Measurements from ENCODE around the gene HPSE.

DNA sequence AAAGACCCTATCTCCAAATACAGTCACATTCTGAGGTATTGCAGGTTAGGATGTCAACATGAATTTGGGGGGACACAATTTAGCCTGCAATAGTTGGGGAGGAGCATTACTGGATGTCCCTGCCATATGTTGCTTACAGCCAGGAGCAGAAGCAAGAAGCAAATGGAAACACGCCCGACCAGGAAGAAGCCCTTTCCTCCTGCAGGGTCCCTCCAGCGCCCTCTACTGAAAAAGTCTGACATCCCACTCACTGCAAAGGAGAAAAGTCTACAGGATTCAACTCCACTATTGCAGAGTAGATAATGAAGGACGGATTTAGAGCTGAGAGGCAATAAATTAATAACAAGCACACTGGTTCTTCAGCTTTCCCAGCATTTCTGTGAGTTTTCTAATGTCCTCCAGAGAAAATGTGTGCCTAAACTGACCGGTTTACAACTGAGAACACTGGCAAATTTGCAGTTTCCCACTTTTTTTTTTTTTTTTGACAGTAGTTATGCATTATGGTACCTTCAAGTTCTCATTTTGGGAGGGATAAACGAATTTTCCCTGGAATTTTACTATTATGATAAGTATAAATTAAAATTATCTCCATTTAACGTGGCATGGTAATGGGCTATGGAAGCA lies 81.8 kb downstream of the HPSE start:
- TF ChIP-seq, protein P1, sequence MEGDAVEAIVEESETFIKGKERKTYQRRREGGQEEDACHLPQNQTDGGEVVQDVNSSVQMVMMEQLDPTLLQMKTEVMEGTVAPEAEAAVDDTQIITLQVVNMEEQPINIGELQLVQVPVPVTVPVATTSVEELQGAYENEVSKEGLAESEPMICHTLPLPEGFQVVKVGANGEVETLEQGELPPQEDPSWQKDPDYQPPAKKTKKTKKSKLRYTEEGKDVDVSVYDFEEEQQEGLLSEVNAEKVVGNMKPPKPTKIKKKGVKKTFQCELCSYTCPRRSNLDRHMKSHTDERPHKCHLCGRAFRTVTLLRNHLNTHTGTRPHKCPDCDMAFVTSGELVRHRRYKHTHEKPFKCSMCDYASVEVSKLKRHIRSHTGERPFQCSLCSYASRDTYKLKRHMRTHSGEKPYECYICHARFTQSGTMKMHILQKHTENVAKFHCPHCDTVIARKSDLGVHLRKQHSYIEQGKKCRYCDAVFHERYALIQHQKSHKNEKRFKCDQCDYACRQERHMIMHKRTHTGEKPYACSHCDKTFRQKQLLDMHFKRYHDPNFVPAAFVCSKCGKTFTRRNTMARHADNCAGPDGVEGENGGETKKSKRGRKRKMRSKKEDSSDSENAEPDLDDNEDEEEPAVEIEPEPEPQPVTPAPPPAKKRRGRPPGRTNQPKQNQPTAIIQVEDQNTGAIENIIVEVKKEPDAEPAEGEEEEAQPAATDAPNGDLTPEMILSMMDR (IDR thresholded peaks at IDR 0.05), result peak in 2 of 4 experiments; percentile 39 to 61
- TF ChIP-seq POLR2A (IDR thresholded peaks at IDR 0.05) (no peak), POLR2AphosphoS5 (IDR thresholded peaks at IDR 0.05) (no peak)
